Mammary epithelial cell (primary cell): ENCODE data around the gene RFX7.

Experiments
- EZH2 ChIP-seq: IDR thresholded peaks from 2 replicates; pipeline ENCODE4 v1.6.1; 2012; ENCODE audit warnings: low read length, inconsistent platforms, borderline replicate concordance
- TF ChIP-seq, protein P1 (sequence below), 2 donors: IDR thresholded peaks in 1 of 2; conservative IDR thresholded peaks in 1 of 2; 2 replicates each; pipeline ENCODE4 v1.5.1; 2011 to 2012; ENCODE audit warnings: inconsistent platforms in 2 of 2, low read length in 2 of 2, mild to moderate bottlenecking in 2 of 2, control low read depth in 1 of 2, low read depth in 1 of 2; ENCODE audit not compliant: insufficient read depth in 1 of 2; ENCODE audit errors: extremely low read depth in 1 of 2

DNA sequence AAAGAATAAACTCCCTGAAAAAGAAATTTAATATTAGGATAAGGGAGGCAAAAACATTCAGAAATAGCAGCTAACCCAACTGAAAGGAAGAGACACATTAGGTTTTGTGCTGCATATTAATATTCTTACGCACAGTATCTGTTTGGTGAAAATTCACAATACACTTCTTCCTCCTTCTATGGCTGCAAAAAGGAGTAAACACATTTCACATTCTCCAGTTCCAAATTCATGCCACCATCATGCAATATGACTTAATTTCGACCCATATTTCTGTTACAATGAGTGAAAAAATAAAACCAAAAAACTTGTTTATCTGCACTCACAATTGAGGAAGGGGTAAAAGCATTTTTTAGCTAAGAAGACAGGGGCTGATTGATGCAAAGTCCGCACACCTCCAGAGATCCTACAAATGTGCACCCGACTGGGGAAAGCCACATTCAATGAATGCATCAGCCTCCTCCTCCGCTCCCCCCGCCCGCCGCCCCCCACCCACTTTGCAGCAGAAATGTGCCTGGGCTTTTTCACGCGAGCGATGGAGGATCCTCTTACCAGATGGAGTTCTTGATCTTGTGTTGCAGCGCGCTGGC lies 1.0 kb downstream of the RFX7 start:
- TF ChIP-seq, protein P1, sequence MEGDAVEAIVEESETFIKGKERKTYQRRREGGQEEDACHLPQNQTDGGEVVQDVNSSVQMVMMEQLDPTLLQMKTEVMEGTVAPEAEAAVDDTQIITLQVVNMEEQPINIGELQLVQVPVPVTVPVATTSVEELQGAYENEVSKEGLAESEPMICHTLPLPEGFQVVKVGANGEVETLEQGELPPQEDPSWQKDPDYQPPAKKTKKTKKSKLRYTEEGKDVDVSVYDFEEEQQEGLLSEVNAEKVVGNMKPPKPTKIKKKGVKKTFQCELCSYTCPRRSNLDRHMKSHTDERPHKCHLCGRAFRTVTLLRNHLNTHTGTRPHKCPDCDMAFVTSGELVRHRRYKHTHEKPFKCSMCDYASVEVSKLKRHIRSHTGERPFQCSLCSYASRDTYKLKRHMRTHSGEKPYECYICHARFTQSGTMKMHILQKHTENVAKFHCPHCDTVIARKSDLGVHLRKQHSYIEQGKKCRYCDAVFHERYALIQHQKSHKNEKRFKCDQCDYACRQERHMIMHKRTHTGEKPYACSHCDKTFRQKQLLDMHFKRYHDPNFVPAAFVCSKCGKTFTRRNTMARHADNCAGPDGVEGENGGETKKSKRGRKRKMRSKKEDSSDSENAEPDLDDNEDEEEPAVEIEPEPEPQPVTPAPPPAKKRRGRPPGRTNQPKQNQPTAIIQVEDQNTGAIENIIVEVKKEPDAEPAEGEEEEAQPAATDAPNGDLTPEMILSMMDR (conservative IDR thresholded peaks at IDR 0.05 in 1 of 2, IDR thresholded peaks at IDR 0.05 in 1 of 2; ENCODE audit: extremely low read depth in 1 of 2, insufficient read depth in 1 of 2, low read depth in 1 of 2, low read length in 2 of 2) = no peak
- no peak for TF ChIP-seq EZH2
